OCI-LY7 (cell line): ENCODE data around the gene DDX51.

Experiments used
- EZH2phosphoT487 ChIP-seq: fragments of 200-600 bp; sonication (generic); IDR thresholded peaks from 2 replicates; pipeline ENCODE4 v1.6.1; 2018; ENCODE audit warnings: low read depth, borderline replicate concordance, mild to moderate bottlenecking, mixed run types, antibody characterized with exemption, low read length, moderate library complexity, mixed read lengths
- TF ChIP-seq, protein P1 (sequence below): fragments of 200-600 bp; sonication (generic); conservative IDR thresholded peaks from 2 replicates; pipeline ENCODE4 v1.5.1; 2014; ENCODE audit warnings: mild to moderate bottlenecking, antibody characterized with exemption, low read length, moderate library complexity, mixed read lengths

DNA sequence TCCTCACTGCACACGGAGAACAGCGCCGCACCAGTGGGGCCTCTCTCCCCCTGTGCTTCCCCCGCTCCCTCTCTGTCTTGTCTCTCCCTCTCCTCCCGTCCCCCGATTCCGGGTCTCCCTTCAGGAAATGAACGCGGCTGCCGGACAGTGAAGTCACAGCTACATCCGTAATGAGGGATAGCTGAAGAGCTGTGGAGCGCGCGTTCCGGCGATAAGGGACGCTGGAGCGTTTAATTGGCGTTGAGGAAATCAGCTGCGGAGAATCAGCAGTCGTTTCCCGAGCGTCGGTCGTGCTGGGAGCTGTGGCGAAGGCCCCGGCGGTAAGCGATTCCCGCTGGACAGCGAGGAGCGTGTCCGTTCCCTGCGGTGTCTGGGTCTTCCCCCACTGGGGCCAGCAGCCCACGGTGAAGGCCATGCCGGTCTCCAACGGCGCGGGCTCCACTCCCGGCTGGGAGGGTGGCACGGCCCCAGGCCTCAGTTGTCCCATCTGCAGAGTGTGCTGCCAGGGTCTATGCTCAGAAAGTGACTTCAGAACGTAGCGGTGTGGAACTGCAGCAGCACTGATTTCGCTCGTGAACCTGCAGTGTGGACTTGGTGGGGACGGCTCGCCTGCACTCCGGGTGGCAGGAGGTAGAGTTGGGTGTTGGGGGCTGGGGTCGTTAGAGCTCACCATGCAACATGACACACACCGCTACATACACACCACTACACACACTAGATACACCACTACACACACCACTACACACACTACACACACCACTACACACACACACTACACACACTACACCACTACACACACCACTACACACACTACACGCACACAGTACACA is 11.0 kb upstream of the DDX51 start:
- TF ChIP-seq, protein P1, sequence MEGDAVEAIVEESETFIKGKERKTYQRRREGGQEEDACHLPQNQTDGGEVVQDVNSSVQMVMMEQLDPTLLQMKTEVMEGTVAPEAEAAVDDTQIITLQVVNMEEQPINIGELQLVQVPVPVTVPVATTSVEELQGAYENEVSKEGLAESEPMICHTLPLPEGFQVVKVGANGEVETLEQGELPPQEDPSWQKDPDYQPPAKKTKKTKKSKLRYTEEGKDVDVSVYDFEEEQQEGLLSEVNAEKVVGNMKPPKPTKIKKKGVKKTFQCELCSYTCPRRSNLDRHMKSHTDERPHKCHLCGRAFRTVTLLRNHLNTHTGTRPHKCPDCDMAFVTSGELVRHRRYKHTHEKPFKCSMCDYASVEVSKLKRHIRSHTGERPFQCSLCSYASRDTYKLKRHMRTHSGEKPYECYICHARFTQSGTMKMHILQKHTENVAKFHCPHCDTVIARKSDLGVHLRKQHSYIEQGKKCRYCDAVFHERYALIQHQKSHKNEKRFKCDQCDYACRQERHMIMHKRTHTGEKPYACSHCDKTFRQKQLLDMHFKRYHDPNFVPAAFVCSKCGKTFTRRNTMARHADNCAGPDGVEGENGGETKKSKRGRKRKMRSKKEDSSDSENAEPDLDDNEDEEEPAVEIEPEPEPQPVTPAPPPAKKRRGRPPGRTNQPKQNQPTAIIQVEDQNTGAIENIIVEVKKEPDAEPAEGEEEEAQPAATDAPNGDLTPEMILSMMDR, result no peak
- no peak for TF ChIP-seq EZH2phosphoT487
